Measurements from ENCODE around the gene TBC1D30.

Gene TBC1D30

GRCh38 chr12:64912516-64913255 lies 88.2 kb downstream of the TBC1D30 start:
- no peak for DNase-seq

DNA sequence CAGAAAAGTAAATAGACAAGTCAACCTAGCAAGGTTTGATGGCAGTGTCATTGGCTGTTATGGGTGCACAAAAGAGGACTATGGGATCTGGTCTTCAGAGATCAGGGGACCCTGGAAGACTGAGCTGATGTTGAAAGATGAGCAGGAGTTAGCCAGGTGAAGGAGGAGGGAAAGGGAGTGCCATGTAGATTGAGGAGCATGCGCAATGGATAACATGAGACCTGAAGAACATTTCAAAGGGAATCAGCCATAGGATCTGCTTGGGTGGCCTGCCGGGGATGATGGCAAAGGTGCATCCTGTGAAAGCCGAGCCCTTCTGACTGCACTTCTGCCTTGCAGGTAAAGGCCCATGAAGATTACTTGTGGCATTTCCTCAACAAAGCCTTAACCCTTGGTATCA lies 90.8 kb downstream of the TBC1D30 start:
- no peak for DNase-seq

DNA sequence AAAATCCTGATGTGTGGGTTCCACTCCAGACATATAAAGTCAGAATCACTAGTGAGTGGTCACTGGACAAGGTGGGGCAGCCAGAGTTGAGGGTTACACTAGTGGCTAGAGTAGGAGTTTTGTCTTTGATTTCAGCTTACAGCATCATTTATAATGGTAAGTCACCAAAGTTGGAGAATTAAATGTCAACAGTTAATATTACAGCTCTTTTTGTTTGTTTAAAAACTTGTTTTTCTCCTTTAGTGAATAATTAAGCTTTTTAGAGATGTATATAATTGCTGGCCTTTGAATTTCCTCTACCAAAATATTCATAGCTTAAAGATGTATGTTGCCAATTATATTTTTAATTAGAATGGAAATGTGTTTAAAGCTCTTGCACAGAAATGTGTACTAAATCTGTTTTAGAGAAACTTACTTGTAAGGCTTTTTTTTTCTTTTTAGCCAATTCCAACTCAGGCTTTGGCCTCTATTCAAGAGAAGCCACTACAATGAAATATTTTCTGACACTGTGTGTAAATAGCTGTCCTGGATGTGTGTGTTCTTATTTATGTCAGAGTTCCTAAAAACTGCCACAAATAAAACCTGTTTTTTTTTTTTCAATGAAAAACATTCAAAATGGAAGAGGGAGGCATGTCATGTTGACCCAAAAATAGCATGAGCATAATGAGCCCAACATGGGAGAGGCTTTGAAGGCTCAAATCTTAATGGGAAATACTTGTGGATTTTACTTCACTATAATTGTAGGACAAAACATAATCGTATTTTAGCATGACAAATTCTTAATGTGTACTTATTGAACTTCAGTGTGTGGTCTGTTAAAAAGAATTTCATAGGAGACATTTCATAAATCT lies 92.2 kb downstream of the TBC1D30 start:
- no peak for DNase-seq

- no peak for DNase-seq
These were observed 93.9 kb downstream of the TBC1D30 start for GRCh38 chr12:64918344-64918743.

DNA sequence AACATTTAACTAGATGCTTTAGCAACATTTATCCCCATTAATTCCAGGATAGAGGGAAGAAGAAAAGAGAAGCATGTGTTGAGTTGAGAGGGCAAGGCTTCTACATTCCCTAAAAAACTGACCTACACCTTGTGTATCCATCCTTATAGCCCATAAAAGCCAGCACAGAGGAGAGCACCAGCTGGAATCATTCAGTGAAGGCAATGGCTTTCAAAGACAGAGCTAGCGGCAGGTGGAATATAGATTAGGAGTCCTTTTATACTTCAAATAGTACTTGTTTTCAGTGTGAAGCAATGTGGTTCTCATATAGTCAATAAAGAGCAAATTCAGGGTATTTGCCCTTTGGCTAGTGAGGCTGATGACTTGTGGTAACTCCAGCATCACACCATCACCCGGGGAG lies 94.4 kb downstream of the TBC1D30 start:
- DNase-seq, result no peak

DNA sequence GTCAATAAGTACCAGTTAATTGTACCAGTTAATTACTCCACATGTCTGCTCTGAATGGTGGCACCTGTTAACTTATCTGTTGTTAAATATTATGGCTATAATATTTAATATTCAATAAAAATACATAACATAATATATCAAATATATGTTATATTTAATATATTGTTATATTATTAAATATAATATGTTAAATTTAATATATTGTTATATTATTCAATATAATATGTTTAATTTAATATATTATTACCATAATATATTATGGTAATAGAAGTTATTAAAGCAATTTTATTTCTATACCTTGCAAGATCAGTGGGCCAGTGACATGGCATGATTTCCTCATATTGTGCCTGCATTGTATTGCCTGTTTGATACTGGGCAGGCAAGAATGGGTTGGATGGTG lies 98.4 kb downstream of the TBC1D30 start:
- no peak for DNase-seq

- no peak for DNase-seq
These were observed 99.1 kb downstream of the TBC1D30 start for GRCh38 chr12:64923536-64923935.

Data from T1000 (cell line).